Hepatocyte (in vitro differentiated cells): ENCODE results near the gene ZNF44.

ENCODE experiments used
- CTCF ChIP-seq: fragments of 200-600 bp; sonication (generic); IDR thresholded peaks from 2 replicates; pipeline ENCODE4 v1.5.1; 2016; ENCODE audit warnings: antibody characterized with exemption, mild to moderate bottlenecking; ENCODE audit not compliant: poor library complexity
- EZH2 ChIP-seq: fragments of 200-600 bp; sonication (generic); IDR thresholded peaks from 2 replicates; pipeline ENCODE4 v1.6.1; 2016; ENCODE audit warnings: antibody characterized with exemption, mild to moderate bottlenecking, borderline replicate concordance

- TF ChIP-seq CTCF, result no peak
- no peak for TF ChIP-seq EZH2
Observed at GRCh38 chr19:12333162-12334159, 38.8 kb upstream of the ZNF44 start, which contains the start of gene ZNF563.
